Activated CD4-positive, alpha-beta T cell treated with anti-CD3 and anti-CD28 coated beads for 48 hours (primary cell): ENCODE results near the gene RNF223.
"Not testable (repeated sequence)": the region's sequence is repeated elsewhere in the genome, so short reads cannot be mapped to it uniquely, and the experiment has no call there.

Experiments
- DNase-seq: peaks from one replicate; pipeline ENCODE4 v3.0.0-alpha.2; 2020

Gene RNF223

GRCh38 chr1:1069711-1070676 is 4.1 kb downstream of the RNF223 start:
- DNase-seq, result peak; percentile 30

DNA sequence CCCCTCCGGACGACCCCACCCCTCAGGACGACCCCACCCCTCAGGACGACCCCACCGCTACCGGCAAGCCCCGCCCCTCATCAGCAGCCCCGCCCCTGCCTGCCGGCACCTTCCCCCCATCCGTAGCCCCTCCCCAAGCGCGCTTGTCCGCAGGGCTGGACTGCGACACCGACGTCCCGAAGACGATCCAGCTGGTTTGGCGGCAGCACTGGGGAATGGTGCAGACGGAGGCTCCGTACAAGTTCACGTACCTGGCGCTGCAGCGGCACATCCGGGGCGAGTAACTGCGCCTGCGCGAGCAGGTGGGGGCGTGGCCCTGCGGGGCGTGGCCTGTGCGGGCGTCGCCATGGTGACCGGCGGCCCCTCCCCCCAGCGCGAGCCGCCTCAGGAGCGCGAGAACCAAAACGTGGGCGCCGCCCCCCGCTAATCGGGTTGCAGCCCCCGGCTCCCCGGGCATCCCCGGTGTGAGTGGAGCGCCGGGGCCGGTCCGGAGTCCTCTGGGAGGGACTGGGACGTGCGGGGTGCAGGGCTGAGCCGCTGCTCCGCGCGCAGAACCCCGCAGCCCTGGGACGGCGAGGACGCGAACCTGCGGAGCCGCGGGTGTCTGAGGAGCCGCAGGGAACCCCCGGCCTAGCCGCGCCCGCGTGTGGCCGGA is 4.9 kb downstream of the RNF223 start:
- DNase-seq, result peak; percentile 91

GRCh38 chr1:1068517-1069055 is 5.5 kb downstream of the RNF223 start:
- DNase-seq, result peak; percentile 35

- no peak for DNase-seq
Measured at GRCh38 chr1:1067860-1068516, 6.1 kb downstream of the RNF223 start.

- DNase-seq, result no peak
Measured at GRCh38 chr1:1067284-1067859, 6.7 kb downstream of the RNF223 start.

DNA sequence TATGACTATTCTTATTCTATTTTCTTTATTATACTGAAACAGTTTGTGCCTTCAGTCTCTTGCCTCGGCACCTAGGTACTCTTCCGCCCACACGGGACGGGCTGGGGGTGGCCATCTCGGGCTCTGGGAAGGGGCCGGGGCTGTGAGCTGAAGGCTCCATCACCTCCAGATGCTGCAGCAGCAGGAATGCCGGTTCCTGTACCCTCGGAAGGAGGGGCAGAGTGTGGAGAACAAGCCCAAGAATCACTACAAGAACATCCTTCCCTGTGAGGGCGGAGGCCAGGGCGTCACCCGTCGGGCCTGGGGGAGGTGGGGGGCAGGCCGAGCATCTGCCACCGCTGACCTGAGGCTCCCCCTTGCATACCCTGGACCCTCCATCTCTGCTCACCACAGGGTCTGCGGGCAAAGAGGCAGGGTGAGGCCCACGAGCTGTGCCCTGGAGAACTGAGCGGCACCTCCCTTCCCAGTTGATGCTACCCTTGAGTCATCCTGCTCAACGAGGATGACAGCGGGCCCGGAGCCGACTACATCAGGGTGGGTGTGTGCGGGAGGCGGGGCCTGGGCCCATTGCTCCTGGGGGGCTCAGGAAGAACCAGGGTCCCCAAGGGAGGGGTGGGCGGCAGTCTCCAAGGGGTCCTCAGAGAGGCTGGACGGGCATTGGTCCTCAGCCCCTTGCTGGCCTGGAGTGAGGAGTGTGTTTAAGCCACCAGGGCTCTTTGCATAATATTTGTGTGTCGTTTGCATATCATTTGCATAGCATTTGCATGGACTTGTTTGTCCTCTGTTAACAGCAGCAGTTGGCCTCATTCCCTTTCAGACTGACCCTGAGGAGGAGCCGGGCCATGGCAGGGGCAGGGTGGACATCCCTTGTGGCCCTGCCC is 7.5 kb downstream of the RNF223 start:
- peak; percentile 49 for DNase-seq

DNA sequence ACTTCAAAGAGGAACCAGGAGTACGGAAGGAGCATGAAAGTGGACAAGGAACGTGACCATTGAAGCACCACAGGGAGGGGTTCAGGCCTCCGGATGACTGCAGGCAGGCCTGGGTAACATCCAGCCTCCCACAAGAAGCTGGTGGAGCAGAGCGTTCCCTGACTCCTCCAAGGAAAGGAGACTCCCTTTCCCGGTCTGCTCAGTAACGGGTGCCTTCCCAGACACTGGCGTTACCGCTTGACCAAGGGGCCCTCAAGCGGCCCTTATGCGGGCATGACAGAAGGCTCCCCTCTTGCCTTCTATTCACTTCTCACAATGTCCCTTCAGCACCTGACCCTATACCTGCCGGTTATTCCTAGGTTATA is 8.2 kb downstream of the RNF223 start:
- not testable (repeated sequence) for DNase-seq

DNA sequence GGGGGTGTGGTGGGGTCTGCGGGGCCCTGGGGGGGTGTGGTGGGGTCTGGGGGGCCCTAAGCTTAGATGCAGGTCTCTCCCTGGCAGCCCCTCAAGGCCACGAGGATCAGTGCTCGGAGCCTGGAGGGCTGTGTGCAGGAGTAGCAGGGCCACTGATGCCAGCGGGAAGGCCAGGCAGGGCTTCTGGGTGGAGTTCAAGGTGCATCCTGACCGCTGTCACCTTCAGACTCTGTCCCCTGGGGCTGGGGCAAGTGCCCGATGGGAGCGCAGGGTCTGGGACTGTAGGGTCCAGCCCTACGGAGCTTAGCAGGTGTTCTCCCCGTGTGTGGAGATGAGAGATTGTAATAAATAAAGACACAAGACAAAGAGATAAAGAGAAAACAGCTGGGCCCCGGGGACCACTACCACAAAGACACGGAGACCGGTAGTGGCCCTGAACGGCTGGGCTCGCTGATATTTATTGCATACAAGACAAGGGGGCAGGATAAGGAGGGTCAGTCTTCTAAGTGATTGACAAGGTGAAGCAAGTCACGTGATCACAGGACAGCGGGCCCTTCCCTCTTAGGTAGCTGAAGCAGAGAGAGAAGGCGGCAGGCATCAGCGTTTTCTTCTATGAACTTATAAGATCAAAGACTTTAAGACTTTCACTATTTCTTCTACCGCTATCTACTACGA is 8.7 kb downstream of the RNF223 start:
- DNase-seq, result no peak

- DNase-seq, result peak; percentile 89
Measured at GRCh38 chr1:1063945-1064831, 9.9 kb downstream of the RNF223 start.

- no peak for DNase-seq
Measured at GRCh38 chr1:1063261-1063944, 10.7 kb downstream of the RNF223 start.

DNA sequence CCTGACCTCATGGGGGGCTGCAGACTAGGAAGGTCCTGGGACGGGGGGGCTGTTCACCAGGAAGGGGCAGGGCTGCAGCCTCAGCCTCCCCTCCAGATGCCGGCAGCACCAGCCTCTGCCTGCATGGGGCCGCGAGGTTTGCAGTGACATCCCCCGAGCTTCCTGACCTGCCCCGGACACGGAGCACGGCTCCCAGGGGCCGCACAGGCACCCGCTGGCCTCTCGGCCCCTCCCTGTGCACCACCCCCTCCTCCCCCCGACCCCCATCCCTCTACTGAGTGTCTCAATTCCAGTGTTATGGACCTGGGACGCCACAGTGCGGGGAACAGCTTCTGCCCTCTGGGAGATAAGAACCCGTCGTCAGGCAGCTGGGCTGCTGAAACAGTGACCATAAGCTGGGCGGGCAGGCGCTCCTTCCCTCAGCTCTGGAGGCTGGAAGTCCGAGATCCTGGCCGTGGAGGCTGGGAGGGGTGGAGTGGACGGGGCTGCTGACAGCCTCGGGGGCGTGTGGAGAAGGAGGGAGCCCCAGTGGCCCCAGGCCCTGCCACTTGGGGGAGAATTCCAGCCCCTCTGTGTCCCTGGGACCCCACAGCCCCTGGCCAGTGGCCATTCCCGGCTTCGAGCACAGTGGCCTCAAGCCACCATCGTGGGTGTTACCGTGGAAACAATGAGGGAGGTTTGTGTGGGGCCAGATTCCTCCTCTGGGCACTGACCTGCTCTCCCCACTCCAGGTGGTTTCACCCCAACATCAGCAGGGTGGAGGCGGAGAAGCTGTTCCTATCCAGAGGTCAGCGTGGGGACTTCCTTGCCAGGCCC is 11.6 kb downstream of the RNF223 start:
- DNase-seq, result no peak

GRCh38 chr1:1061682-1062345 is 12.3 kb downstream of the RNF223 start:
- DNase-seq, result no peak

DNA sequence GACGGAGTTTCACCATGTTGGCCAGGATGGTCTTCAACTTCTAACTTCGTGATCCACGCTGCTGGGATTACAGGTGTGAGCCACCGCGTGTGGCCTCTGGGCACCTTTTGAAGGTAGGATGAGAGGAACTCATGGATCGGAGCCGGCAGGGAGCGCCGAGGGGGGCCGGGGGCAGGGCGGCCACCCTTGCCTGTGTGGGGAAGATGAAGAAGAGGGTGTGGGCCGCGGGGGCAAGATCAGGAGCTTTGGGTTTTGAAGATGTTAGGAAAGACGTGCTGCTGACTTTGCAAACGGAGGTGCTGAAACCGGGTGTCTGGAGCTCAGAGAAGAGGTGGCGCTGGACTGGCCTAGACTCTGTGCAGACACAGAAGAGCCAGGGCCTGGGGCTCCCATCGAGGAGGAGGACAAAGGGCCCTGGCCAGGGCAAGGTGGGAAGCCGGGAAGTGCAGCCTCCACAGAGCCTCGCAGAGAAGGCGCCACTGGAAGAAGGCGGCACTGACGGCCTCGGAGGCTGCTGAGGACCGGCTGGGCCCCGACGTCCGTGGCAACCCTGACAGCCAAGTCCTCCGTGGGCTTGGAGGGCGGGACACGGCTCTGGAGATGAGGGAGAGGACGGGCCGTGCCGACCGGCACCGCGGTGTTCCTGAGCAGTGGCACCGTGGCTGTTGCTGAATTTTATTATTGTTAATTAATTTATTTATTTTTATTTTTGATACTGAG is 13.7 kb downstream of the RNF223 start:
- DNase-seq, result no peak

DNA sequence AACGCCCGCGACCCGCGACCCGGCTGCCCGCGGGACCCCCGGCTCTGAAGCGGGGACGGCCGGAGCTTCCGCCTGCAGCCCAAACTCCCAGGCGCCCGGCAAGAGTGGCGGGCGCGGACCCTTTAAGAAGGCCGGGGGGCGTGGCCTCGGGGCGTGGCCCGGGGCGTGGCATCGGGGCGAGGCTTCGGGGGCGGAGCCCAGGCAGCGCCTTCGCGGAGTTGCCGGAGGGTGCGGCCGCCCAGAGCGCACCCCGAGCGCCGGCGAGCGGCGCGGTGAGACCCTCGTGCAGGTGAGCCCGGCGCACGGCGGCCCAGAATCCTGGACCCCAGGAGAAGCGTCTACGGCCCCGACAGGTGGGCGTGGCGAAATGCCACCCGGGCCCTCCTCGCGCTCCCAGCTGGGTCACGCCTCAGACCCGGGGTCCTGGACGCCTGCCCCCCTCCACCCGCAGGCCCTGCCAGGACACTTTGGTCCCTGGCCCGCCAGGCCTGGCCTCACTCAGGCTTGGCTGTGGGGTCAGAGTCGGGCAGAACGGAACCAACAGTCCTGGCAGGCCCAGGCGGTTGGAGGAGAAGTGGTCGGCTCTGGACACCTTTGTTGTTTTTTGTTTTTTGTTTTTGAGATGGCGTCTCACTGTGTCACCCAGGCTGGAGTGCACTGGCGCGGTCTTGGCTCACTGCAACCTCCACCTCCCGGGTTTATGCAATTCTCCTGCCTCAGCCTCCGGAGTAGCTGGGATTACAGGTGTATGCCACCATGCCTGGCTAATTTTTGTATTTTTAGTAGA is 14.4 kb downstream of the RNF223 start:
- peak; percentile 94 for DNase-seq

GRCh38 chr1:1058921-1059493 is 15.1 kb downstream of the RNF223 start:
- DNase-seq, result peak; percentile 51
